HG03175 (cell line): ENCODE data around the gene MYO16.
"Not testable (repeated sequence)": the region's sequence is repeated elsewhere in the genome, so short reads cannot be mapped to it uniquely, and the experiment has no call there.

Experiments
- ATAC-seq: cut with Tn5 transposase; IDR thresholded peaks from one replicate; pipeline ENCODE4 v1.9.1; 2021; ENCODE audit warnings: mild to moderate bottlenecking, moderate library complexity; ENCODE audit not compliant: unreplicated experiment

Gene MYO16

GRCh38 chr13:109028624-109029023 lies 399.2 kb downstream of the MYO16 start:
- ATAC-seq, result no peak

DNA sequence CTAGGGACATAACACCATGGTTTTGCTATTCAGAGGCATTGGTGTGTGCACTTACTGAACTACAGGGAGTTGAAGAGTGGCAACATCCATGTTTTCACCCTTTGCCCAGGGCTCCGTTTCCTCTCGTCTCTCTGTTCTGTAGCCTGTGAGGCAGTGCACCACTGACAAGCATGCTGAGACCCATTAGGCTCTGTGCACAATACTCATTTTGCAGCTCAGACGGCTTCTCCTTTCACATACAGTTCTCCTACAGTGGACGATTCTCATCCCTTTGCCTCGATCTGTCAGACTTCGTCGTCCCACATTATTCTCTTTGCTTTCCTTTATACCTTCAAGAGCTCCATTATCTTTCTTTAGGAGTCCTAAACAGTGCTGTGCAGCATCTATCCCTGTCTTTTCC lies 403.7 kb downstream of the MYO16 start:
- ATAC-seq, result no peak

- ATAC-seq, result no peak
Observed at GRCh38 chr13:109036078-109036780, 406.8 kb downstream of the MYO16 start.

DNA sequence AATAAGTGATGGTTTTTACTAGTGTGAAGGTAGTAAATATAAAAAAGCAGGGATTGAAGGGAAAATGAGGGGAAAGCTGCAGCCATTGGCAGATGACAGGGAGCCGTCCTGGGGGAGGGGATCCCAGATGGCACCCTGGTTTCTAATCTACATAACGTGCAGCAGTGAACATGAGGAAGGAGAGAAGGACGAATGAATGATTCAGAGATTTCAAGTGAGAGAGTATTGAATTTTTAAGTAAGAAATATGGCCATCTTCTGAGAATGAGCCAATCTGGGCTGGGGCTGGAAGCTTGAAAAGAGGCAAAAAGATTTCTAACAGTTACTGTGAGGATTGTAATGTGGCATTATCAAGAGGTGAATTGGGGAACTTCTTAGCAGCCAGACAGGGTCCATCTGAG lies 414.2 kb downstream of the MYO16 start:
- ATAC-seq, result no peak

GRCh38 chr13:109055850-109056249 lies 426.4 kb downstream of the MYO16 start:
- ATAC-seq, result no peak

DNA sequence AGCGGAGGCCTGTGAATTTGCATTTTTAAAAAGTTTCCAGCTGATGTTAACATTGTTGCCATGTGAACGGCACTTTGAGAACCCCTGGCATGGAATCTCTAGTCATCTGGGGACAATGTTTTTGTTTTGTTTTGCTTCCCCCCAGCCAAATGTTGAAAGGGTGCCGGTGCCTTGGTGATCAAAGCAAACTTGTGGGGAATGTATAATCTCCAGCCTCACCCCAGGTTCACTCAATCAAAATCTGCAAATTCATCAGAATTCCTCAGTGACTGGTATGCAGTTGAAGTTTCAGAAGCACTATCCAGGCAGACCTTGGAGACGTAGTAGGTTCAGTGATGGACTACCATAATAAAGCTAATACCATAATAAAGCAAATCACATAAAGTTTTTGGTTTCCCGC lies 428.7 kb downstream of the MYO16 start:
- no peak for ATAC-seq

DNA sequence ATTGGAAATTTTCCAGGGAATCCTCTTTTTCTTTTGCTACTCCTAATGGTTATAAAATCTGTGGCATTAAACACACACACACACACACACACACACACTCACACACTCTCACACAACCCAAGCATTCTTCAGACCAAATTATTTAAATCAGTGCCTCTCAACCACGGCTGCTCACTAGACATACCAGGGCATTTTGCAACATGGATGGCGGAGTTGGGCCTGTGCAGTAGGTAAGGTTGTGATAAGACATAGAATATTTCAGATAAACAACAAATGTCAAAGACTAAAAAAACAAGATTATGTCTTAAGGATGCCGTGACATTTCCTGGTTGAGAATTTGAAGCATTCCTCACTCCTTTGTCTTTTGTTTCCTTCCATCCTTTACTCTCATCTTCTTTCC lies 443.1 kb downstream of the MYO16 start:
- ATAC-seq, result no peak

GRCh38 chr13:109074436-109074835 lies 445.0 kb downstream of the MYO16 start:
- ATAC-seq, result no peak

GRCh38 chr13:109074853-109075252 lies 445.4 kb downstream of the MYO16 start:
- no peak for ATAC-seq

GRCh38 chr13:109087916-109088623 lies 458.7 kb downstream of the MYO16 start:
- ATAC-seq, result no peak

DNA sequence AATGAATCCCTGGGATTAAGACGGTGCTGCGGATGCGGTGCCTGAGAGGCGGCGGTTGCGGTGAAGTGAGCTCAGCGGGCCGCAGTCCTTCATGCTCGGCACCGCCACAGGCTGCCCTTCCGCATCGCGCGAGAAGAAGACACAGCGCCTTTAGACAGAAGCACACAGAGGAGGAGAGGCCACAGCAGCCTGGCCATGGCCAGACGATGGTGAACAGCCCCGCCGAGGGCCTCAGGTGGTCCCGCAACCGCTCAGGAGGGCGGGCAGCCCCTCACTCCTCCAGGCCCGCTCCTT lies 459.2 kb downstream of the MYO16 start:
- ATAC-seq, result no peak

GRCh38 chr13:109090796-109091195 lies 461.4 kb downstream of the MYO16 start:
- ATAC-seq, result no peak

DNA sequence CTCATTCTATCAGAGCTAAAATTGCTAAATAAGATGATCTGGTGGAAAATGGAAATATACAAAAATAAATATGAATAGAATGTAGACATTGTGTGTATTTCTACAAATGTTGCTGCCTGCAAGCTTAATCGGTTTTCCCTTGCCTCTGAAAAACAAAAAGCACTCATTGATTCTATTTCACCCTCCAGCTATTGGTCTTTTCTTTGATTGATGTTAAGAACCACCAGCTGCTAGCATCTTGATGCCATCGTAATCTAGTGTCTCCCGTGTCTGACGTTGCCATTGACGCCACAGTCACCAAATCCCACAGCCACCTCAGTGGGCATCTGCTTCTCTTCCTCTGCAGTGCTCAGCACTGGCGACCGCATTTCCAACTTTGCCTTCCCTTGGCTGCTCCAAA lies 461.8 kb downstream of the MYO16 start:
- ATAC-seq, result no peak

DNA sequence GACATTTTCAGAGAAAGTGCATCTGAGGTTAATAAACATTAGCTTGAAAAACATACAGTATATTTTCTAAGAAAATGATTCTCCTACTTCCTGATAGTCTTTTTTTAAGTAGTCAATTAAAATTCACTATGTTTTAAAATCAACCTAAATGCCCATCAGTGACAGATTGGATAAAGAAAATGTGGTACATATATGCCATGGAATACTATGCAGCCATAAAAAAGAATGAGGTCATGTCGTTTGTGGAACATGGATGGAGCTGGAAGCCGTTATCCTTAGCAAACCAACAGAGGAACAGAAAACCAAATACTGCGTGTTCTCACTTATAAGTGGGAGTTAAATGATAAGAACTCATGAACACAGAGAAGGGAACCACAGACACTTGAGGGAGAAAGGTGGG lies 462.8 kb downstream of the MYO16 start:
- ATAC-seq, result not testable (repeated sequence)

GRCh38 chr13:109093998-109094397 lies 464.6 kb downstream of the MYO16 start:
- ATAC-seq, result no peak

GRCh38 chr13:109095126-109095525 lies 465.7 kb downstream of the MYO16 start:
- ATAC-seq, result no peak

DNA sequence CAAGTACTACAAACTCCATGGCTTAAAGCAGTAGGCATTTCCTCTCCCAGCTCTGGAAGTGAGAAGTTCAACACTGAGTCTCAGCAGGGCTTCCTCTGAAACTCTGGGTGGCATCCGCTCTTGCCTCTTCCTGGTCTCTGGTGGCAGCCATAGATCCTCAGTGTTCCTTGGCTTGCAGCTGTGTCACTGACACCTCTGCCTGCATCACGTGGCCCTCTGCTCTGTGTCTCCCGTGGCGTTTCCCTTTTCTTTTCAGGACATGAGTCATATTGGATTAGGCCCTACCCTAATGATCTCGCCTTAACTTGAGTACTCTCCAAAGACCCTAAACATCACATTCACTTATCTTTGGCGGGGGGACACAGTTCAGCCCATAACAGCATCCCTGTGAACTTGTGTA lies 466.7 kb downstream of the MYO16 start:
- ATAC-seq, result no peak

DNA sequence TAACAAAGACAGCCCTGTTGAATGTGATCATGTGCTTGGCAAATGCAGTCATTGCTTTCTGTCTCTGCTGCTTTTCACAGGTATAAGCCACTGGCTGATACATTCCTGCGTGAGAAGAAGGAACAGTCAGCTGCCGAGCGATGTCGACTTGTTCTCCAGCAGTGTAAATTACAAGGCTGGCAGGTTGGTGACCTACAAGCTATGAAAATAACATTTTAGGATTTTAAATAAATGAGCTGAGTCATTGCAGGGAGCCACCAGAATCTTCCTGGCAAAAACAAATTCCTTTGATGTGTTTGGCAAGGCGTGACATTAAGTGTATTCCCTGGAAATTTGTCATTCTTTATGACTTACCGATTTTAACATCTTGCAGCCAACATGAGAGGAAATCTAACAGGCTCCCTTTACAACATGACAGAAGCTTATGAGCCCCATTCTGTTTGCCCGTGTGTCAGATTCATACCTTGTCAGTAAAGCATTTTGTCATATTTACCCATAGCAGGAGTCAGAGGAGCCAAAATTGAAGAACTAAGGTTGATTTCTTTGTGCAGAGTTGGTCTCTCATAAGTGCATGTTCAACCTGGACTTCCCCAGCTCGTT lies 471.4 kb downstream of the MYO16 start:
- ATAC-seq, result no peak

- ATAC-seq, result no peak
Observed at GRCh38 chr13:109101550-109102144, 472.2 kb downstream of the MYO16 start.

- ATAC-seq, result no peak
Observed at GRCh38 chr13:109105899-109106298, 476.5 kb downstream of the MYO16 start.

DNA sequence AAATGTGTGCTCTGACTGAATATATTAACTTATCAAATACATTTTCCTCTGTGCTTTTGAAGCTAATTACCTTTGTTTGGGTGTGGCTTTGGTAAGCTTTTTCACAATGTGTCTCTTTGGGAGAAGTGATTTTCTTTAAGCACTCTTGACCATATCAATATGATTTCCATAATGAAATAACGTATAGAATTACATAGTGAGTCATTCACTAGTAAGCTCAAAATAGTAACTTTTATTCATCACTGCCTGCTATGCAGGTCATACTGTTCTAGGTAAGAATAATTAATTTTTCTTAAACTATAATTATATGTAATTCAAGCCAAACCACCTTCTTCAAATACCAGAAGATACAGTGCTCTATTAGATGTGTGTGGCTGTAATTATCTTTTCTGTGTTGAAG lies 480.7 kb downstream of the MYO16 start:
- no peak for ATAC-seq

DNA sequence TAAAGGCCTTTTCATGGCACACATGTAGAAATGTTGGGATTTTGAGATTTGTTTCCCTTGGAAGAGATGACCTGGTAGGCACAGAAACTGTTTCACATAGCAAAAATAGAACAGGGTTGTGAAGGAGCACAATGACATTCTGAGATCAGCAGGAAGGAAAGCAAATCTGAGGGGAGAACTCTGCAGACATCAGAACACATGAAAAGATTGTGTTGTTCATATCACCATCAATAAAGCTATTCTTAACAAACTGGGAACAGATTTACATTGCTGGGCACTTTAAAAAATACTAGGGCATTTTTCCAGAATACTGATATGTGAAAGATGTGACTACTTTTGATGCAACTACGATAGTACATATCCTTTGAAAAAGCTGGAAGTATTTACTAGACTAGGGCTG lies 481.7 kb downstream of the MYO16 start:
- no peak for ATAC-seq
